GM10266 (cell line): Measurements from ENCODE around the gene HID1.

Source experiments
- DNase-seq: peaks from one replicate; pipeline ENCODE4 v3.0.0; 2012; ENCODE audit errors: extremely low spot score
- TF ChIP-seq, protein P1 (sequence below): IDR thresholded peaks from 2 replicates; pipeline ENCODE4 v1.5.1; 2012; ENCODE audit warnings: mild to moderate bottlenecking, low read depth; ENCODE audit not compliant: control insufficient read depth, insufficient read depth; ENCODE audit errors: missing control alignments

Gene HID1

DNA sequence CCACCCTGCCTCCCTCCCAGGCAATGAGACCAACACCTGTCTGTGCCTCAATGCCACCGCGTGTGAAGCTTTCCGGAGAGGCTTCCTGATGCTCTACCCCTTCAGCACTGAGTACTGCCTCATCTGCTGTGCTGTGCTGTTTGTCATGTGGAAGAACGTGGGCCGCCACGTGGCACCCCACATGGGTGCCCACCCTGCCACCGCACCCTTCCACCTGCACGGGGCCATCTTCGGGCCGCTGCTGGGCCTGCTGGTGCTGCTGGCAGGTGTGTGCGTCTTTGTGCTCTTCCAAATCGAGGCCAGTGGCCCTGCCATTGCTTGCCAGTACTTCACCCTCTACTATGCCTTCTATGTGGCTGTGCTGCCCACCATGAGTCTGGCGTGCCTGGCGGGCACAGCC, 25.9 kb downstream of the HID1 start:
- DNase-seq = no peak
- TF ChIP-seq, protein P1, sequence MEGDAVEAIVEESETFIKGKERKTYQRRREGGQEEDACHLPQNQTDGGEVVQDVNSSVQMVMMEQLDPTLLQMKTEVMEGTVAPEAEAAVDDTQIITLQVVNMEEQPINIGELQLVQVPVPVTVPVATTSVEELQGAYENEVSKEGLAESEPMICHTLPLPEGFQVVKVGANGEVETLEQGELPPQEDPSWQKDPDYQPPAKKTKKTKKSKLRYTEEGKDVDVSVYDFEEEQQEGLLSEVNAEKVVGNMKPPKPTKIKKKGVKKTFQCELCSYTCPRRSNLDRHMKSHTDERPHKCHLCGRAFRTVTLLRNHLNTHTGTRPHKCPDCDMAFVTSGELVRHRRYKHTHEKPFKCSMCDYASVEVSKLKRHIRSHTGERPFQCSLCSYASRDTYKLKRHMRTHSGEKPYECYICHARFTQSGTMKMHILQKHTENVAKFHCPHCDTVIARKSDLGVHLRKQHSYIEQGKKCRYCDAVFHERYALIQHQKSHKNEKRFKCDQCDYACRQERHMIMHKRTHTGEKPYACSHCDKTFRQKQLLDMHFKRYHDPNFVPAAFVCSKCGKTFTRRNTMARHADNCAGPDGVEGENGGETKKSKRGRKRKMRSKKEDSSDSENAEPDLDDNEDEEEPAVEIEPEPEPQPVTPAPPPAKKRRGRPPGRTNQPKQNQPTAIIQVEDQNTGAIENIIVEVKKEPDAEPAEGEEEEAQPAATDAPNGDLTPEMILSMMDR = no peak

GRCh38 chr17:74945543-74945942, 27.0 kb downstream of the HID1 start:
- TF ChIP-seq, protein P1 = no peak
- peak; percentile 92 for DNase-seq

- DNase-seq = no peak
- TF ChIP-seq, protein P1 = no peak
These were observed 28.6 kb downstream of the HID1 start for GRCh38 chr17:74943808-74944522.

DNA sequence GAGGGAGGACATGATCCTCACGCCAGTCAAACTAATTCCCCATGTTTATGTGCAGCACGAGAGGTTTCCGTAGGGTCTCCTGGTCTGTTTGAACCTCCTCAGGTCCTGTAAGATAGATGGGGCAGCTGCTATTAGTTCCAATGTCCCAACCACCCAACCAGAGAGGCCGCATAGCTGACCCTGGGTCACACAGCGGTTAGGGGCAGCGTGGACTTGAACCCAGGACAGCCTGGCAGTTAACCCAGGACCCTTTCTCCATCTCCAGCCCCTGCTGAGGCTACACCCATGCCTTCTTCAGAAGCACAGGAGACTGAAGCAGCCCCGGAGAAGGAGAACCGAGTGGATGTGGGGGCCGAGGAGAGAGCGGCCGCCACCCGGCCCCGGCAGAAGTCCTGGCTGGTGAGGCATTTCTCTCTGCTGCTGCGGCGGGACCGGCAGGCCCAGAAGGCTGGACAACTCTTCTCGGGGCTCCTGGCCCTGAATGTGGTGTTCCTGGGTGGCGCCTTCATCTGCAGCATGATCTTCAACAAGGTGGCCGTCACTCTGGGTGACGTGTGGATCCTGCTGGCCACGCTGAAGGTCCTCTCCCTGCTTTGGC, 31.3 kb downstream of the HID1 start:
- TF ChIP-seq, protein P1 = no peak
- no peak for DNase-seq

- DNase-seq = no peak
- TF ChIP-seq, protein P1 = no peak
These were observed 33.0 kb downstream of the HID1 start for GRCh38 chr17:74939534-74939933.

DNA sequence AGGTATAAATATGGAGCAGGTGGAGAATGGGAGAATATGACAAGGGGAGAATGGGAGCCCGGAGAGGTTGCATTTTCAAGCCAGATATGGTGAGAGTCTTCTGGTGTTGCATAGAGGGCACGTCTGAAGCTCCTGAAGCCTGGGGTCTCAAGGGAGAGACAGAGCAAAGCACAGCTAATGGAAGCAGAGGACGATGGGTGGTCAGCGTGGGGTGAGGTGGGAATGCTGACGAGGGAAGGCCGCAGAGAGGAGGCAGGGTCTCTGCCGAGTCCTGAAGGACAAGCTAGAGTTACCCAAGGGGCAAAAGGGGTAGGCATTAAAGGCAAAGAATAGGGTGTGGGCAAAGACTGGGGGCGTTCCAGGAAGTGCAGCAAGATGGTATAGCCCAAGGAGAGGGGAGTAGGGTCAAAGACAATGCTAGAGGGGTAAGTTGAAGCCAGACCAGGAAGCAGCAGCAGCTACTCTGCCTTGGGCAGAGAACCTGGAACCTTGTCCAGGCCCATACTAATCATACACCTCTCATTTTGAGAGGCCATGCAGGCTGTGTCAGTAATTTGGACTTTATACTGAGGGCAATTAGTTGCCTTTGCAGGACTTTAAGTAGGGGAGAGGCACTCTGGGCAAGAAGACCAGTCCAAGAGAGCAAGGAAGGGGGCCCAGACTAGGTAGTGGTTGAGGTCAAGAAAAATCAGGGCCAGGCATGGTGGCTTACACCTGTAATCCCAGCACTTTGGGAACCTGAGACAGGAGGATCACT, 34.2 kb downstream of the HID1 start:
- TF ChIP-seq, protein P1 = no peak
- no peak for DNase-seq
